ENCODE data around the gene SPHKAP. TPM values are rescaled to one million over a fixed set of nuclear protein-coding genes. Genes with fewer than 3 reads are reported as not detected.

The SPHKAP gene
- total RNA-seq, 4 donors from 2014 or later, result 0.16 to 0.60 (median 0.27) TPM; not detected in 1

DNA sequence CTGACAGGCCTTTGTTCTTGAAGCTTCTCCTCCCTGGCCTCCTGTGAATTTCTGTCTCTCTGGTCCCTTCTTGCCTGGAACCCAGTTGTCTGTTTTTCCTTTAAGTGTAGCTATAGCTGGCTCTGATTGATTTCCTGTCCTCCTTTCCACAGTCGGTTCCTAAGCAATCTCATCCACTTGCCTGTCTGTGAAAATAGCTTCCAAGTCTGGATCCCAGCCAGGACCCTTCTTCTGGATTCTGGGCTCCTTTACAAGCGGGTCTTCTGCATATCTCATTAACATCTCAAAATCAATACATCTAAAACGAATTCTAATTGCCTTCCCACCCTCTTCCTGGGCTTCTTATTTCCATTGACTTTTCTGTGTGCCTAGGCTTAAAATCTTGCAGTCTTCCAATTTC, 185.1 kb downstream of the SPHKAP start:
- no peaks in the 10 kb centered on the region for H3K4me1 ChIP-seq
- no peak overlapping the region for H3K27ac ChIP-seq
- H3K27me3 ChIP-seq, result no peaks in the 10 kb centered on the region
- no peaks in the 10 kb centered on the region for H3K36me3 ChIP-seq
- in situ Hi-C loops (cut with MboI; ENCODE audit: low pct_ligation_motif_present in 1 of 4, low pct_unique_long_range_greater_than_20kb in 1 of 4, low sequenced_read_pairs in 3 of 4) (no loop called here), intact Hi-C loops (cut with DNase I; ENCODE audit: low total_unique reads) (no loop called here)
- TF ChIP-seq, protein P1, sequence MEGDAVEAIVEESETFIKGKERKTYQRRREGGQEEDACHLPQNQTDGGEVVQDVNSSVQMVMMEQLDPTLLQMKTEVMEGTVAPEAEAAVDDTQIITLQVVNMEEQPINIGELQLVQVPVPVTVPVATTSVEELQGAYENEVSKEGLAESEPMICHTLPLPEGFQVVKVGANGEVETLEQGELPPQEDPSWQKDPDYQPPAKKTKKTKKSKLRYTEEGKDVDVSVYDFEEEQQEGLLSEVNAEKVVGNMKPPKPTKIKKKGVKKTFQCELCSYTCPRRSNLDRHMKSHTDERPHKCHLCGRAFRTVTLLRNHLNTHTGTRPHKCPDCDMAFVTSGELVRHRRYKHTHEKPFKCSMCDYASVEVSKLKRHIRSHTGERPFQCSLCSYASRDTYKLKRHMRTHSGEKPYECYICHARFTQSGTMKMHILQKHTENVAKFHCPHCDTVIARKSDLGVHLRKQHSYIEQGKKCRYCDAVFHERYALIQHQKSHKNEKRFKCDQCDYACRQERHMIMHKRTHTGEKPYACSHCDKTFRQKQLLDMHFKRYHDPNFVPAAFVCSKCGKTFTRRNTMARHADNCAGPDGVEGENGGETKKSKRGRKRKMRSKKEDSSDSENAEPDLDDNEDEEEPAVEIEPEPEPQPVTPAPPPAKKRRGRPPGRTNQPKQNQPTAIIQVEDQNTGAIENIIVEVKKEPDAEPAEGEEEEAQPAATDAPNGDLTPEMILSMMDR (IDR thresholded peaks at IDR 0.05), result no peak
- TF ChIP-seq EP300 (IDR thresholded peaks at IDR 0.05; ENCODE audit: low read depth), result no peak
- no peak for TF ChIP-seq POLR2AphosphoS5 (IDR thresholded peaks at IDR 0.05)
- TF ChIP-seq POLR2A (IDR thresholded peaks at IDR 0.05), result no peak
- no peak overlapping the region for H3K4me3 ChIP-seq
- no peak for DNase-seq
- no peaks in the 10 kb centered on the region for H3K9me3 ChIP-seq
- WGBS, 2 donors (ENCODE audit: low coverage in 1 of 2), result 43% methylated on average over 3 of the region's 3 CpGs

DNA sequence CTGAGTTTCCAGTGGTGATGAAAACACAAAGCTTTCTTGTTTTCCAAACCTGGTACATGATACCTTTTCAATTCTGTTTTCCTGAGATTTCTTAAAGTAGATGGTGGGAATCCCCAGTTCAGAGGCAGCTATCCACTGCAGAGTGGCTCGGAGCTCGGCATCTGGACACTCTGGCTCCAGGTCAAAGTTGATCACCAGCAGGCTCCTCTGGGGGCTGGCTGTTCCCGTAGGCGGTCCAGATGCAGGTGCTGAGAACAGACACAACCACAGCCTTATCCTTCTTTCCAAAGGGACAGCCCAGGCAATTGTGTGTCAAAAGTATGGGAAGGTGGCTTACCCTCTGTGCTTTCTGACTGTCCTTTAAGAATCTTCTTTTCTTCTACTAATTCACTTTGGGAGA, 190.6 kb downstream of the SPHKAP start:
- no peak overlapping the region for H3K27ac ChIP-seq
- H3K27me3 ChIP-seq, result no peaks in the 10 kb centered on the region
- no peaks in the 10 kb centered on the region for H3K36me3 ChIP-seq
- intact Hi-C loops (cut with DNase I; ENCODE audit: low total_unique reads), result no loop called here
- DNase-seq, result no peak
- TF ChIP-seq POLR2AphosphoS5 (IDR thresholded peaks at IDR 0.05) (no peak), EP300 (IDR thresholded peaks at IDR 0.05; ENCODE audit: low read depth) (no peak), POLR2A (IDR thresholded peaks at IDR 0.05) (no peak)
- TF ChIP-seq, protein P1 (IDR thresholded peaks at IDR 0.05), result no peak
- no peak overlapping the region for H3K4me3 ChIP-seq
- 63% methylated on average over 4 of the region's 4 CpGs; no CpG with 5 or more reads in 1 of the 2 donors for WGBS, 2 donors (ENCODE audit: low coverage in 1 of 2)
- no peaks in the 10 kb centered on the region for H3K4me1 ChIP-seq
- in situ Hi-C loops (cut with MboI; ENCODE audit: low pct_ligation_motif_present in 1 of 4, low pct_unique_long_range_greater_than_20kb in 1 of 4, low sequenced_read_pairs in 3 of 4), result no loop called here
- no peaks in the 10 kb centered on the region for H3K9me3 ChIP-seq

DNA sequence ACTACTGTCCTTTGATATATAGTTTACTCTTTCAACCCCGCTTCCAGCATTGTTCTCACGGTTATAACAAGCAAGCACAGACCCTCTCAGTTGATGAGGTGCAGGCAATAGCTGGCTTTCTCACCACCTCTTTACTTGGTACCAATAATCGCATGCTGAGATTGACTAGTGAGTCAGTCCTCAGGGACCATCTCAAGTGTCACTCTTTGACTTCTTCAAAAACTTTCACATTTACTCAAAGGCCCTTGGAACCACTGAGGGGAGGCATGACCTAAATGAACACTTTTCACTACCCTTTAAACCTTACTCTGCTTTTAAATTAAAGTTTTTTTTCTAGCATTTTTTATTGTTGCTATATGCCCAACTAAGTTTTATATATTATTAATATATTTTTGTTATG, 208.2 kb downstream of the SPHKAP start:
- in situ Hi-C loops (cut with MboI; ENCODE audit: low pct_ligation_motif_present in 1 of 4, low pct_unique_long_range_greater_than_20kb in 1 of 4, low sequenced_read_pairs in 3 of 4), result no loop called here

DNA sequence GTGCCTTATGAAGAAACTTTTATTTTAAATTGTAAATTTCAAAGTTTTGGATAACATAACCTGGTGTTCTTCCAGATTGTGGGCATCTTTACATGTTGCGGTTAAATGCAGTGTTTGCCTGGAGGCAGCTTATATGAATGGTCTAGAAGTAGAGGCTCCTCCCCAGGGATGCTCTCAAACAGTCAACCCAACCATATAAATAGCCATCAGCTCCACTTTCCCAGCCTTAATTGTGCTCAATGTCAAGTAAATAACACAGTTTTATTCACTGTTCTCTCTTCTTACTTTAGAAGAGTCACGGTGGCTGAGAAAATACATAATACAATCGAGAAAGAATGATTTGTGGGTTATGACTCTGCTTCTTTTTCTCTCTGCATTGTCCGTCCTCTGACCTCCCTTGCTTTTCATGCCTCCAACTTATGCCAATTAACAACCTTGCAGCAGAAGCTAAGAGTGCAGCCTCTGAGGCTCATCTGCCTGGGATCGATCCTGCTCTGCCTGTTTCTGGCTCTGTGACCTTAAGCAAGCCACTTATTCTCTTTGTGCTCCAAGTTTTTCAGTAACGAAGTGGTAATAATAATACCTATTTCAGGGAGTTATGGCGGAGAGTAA, 209.8 kb downstream of the SPHKAP start:
- no peaks in the 10 kb centered on the region for H3K4me1 ChIP-seq
- no peak for TF ChIP-seq POLR2A (IDR thresholded peaks at IDR 0.05)
- TF ChIP-seq, protein P1 (IDR thresholded peaks at IDR 0.05), result no peak
- H3K9me3 ChIP-seq, result no peaks in the 10 kb centered on the region
- no peak overlapping the region for H3K4me3 ChIP-seq
- in situ Hi-C loops (cut with MboI; ENCODE audit: low pct_ligation_motif_present in 1 of 4, low pct_unique_long_range_greater_than_20kb in 1 of 4, low sequenced_read_pairs in 3 of 4), result no loop called here
- 75 to 82% methylated on average over 7 of the region's 7 CpGs for WGBS, 2 donors (ENCODE audit: low coverage in 1 of 2)
- DNase-seq, result no peak
- H3K27me3 ChIP-seq, result no peaks in the 10 kb centered on the region
- no peaks in the 10 kb centered on the region for H3K36me3 ChIP-seq
- H3K27ac ChIP-seq, result no peak overlapping the region
- intact Hi-C loops (cut with DNase I; ENCODE audit: low total_unique reads), result no loop called here

More for the DNA sequence above, 208.2 kb downstream of the SPHKAP start:
- DNase-seq, result no peak
- Histone ChIP-seq H3K36me3 (no peaks in the 10 kb centered on the region), H3K4me1 (no peaks in the 10 kb centered on the region), H3K9me3 (no peaks in the 10 kb centered on the region), H3K4me3 (no peak overlapping the region), H3K27me3 (no peaks in the 10 kb centered on the region), H3K27ac (no peak overlapping the region)
- WGBS, 2 donors (ENCODE audit: low coverage in 1 of 2), result 75% methylated on average over 3 of the region's 3 CpGs; no CpG with 5 or more reads in 1 of the 2 donors
- intact Hi-C loops (cut with DNase I; ENCODE audit: low total_unique reads), result no loop called here
- no peak for TF ChIP-seq POLR2A (IDR thresholded peaks at IDR 0.05)
- TF ChIP-seq, protein P1 (IDR thresholded peaks at IDR 0.05), result no peak

Measured in transverse colon (tissue), 4 donors.